ENCODE data around the gene EPHX1. TPM values are rescaled to one million over a fixed set of nuclear protein-coding genes. Genes with fewer than 3 reads are reported as not detected.

Gene EPHX1
- total RNA-seq, 1 experiment from 2014 or later, result 54.6 TPM

- Histone ChIP-seq H2AFZ (ENCODE audit: low read length) (no peak overlapping the region), H3F3A (ENCODE audit: low read length, unreplicated experiment) (no peaks in the 10 kb centered on the region), H3K27ac (ENCODE audit: low read length) (no peak overlapping the region), H3K27me3 (ENCODE audit: low read length) (no peaks in the 10 kb centered on the region), H3K4me2 (ENCODE audit: low read length) (no peak overlapping the region), H3K9me2 (replicated peaks; ENCODE audit: low read length) (no peaks in the 10 kb centered on the region), H3K9me3 (ENCODE audit: low read length) (no peaks in the 10 kb centered on the region), H3K36me3 (ENCODE audit: low read depth, low read length) (peaks cover 2% of the 10 kb centered on the region; the same call in 1 of the 2 replicates), H3K4me3 (ENCODE audit: low read length) (no peak overlapping the region), H3K9ac (ENCODE audit: low read length) (no peak overlapping the region), H3K79me2 (ENCODE audit: low read length) (peaks cover 13% of the 10 kb centered on the region), H3K4me1 (ENCODE audit: insufficient read depth, low read length) (peaks cover 10% of the 10 kb centered on the region), H4K20me1 (ENCODE audit: low read length) (no peaks in the 10 kb centered on the region)
- DNase-seq (no peak), ATAC-seq (no peak)
- no peak for TF ChIP-seq EZH2 (IDR thresholded peaks at IDR 0.05; ENCODE audit: low read length, unreplicated experiment)
- no peak for TF ChIP-seq CTCF (conservative IDR thresholded peaks at IDR 0.05; ENCODE audit: low read depth, low read length)
- no peak for TF ChIP-seq EZH2phosphoT487 (IDR thresholded peaks at IDR 0.05; ENCODE audit: borderline replicate concordance, low read length)
- ChIA-PET CTCF (no interaction called here), POLR2A (ENCODE audit: unreplicated experiment) (no interaction called here)
- intact Hi-C loops (cut with micrococcal nuclease), result no loop called here
- no TSS peak for BruUV-seq (replicated peaks)
Measured at GRCh38 chr1:225825078-225825477, 15.2 kb downstream of the EPHX1 start.

DNA sequence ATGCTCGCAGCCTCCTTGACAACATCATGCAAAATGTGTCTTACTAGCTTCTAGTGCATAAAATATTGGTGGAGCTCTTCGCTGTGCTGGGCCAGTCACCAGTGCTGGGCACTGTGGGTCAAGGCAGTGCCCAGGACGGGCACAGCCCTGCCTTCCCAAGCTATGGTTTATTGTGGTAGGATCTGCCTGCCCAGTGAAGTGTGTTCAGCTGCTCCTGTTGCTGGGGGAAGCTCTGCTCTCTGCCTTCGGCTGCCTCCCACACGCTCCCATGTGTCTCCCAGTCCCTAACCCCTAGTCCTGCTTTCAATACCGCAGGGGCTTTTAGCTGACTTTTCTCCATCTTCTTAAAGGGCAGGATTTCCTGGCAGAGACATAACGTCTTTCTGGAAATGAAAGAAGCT, 15.7 kb downstream of the EPHX1 start:
- H3K9me2 ChIP-seq (replicated peaks; ENCODE audit: low read length), result no peaks in the 10 kb centered on the region
- peaks cover 3% of the 10 kb centered on the region; the same call in 1 of the 2 replicates for H3K36me3 ChIP-seq (ENCODE audit: low read depth, low read length)
- H2AFZ ChIP-seq (ENCODE audit: low read length), result no peak overlapping the region
- no peaks in the 10 kb centered on the region for H3K27me3 ChIP-seq (ENCODE audit: low read length)
- no peak overlapping the region for H3K4me2 ChIP-seq (ENCODE audit: low read length)
- POLR2A ChIA-PET (ENCODE audit: unreplicated experiment), result interaction anchor here (0.6 kb wide), 1 partner anchor 18 kb away, joined by 4 read pairs; no protein-coding TSS in a partner anchor
- no peaks in the 10 kb centered on the region for H4K20me1 ChIP-seq (ENCODE audit: low read length)
- no peak overlapping the region for H3K9ac ChIP-seq (ENCODE audit: low read length)
- BruUV-seq (replicated peaks), result no TSS peak
- intact Hi-C loops (cut with micrococcal nuclease), result no loop called here
- H3K79me2 ChIP-seq (ENCODE audit: low read length), result peaks cover 13% of the 10 kb centered on the region
- CTCF ChIA-PET, result no interaction called here
- H3K9me3 ChIP-seq (ENCODE audit: low read length), result no peaks in the 10 kb centered on the region
- DNase-seq (no peak), ATAC-seq (no peak)
- H3K4me3 ChIP-seq (ENCODE audit: low read length), result no peak overlapping the region
- TF ChIP-seq EZH2 (IDR thresholded peaks at IDR 0.05; ENCODE audit: low read length, unreplicated experiment) (no peak), CTCF (conservative IDR thresholded peaks at IDR 0.05; ENCODE audit: low read depth, low read length) (no peak), EZH2phosphoT487 (IDR thresholded peaks at IDR 0.05; ENCODE audit: borderline replicate concordance, low read length) (no peak)
- H3K27ac ChIP-seq (ENCODE audit: low read length), result no peak overlapping the region
- H3F3A ChIP-seq (ENCODE audit: low read length, unreplicated experiment), result no peaks in the 10 kb centered on the region
- peaks cover 6% of the 10 kb centered on the region for H3K4me1 ChIP-seq (ENCODE audit: insufficient read depth, low read length)

- DNase-seq, result no peak
- no peak for ATAC-seq
- intact Hi-C loops (cut with micrococcal nuclease), result no loop called here
Measured at GRCh38 chr1:225827076-225827475, 17.2 kb downstream of the EPHX1 start.

More at GRCh38 chr1:225827076-225827475, 17.2 kb downstream of the EPHX1 start:
- H3K4me3 ChIP-seq (ENCODE audit: low read length), result no peak overlapping the region
- H3K9ac ChIP-seq (ENCODE audit: low read length), result no peak overlapping the region
- no peaks in the 10 kb centered on the region for H3K9me3 ChIP-seq (ENCODE audit: low read length)
- H4K20me1 ChIP-seq (ENCODE audit: low read length), result no peaks in the 10 kb centered on the region
- no peaks in the 10 kb centered on the region for H3F3A ChIP-seq (ENCODE audit: low read length, unreplicated experiment)
- no peak overlapping the region for H3K27ac ChIP-seq (ENCODE audit: low read length)
- no peak overlapping the region for H3K4me2 ChIP-seq (ENCODE audit: low read length)
- H3K4me1 ChIP-seq (ENCODE audit: insufficient read depth, low read length), result no peaks in the 10 kb centered on the region
- POLR2A ChIA-PET (ENCODE audit: unreplicated experiment), result no interaction called here
- no TSS peak for BruUV-seq (replicated peaks)
- no peaks in the 10 kb centered on the region for H3K27me3 ChIP-seq (ENCODE audit: low read length)
- peaks cover 10% of the 10 kb centered on the region; the same call in 1 of the 2 replicates for H3K36me3 ChIP-seq (ENCODE audit: low read depth, low read length)
- CTCF ChIA-PET, result no interaction called here
- TF ChIP-seq EZH2 (IDR thresholded peaks at IDR 0.05; ENCODE audit: low read length, unreplicated experiment) (no peak), EZH2phosphoT487 (IDR thresholded peaks at IDR 0.05; ENCODE audit: borderline replicate concordance, low read length) (no peak), CTCF (conservative IDR thresholded peaks at IDR 0.05; ENCODE audit: low read depth, low read length) (no peak)
- H3K9me2 ChIP-seq (replicated peaks; ENCODE audit: low read length), result no peaks in the 10 kb centered on the region
- peaks cover 13% of the 10 kb centered on the region for H3K79me2 ChIP-seq (ENCODE audit: low read length)
- H2AFZ ChIP-seq (ENCODE audit: low read length), result no peak overlapping the region
